Measurements from ENCODE around the gene PRR7. TPM values are rescaled to one million over a fixed set of nuclear protein-coding genes. Genes with fewer than 3 reads are reported as not detected.

PRR7 gene
- total RNA-seq, 4 donors from 2014 or later, result 5.0 to 7.7 (median 6.4) TPM

DNA sequence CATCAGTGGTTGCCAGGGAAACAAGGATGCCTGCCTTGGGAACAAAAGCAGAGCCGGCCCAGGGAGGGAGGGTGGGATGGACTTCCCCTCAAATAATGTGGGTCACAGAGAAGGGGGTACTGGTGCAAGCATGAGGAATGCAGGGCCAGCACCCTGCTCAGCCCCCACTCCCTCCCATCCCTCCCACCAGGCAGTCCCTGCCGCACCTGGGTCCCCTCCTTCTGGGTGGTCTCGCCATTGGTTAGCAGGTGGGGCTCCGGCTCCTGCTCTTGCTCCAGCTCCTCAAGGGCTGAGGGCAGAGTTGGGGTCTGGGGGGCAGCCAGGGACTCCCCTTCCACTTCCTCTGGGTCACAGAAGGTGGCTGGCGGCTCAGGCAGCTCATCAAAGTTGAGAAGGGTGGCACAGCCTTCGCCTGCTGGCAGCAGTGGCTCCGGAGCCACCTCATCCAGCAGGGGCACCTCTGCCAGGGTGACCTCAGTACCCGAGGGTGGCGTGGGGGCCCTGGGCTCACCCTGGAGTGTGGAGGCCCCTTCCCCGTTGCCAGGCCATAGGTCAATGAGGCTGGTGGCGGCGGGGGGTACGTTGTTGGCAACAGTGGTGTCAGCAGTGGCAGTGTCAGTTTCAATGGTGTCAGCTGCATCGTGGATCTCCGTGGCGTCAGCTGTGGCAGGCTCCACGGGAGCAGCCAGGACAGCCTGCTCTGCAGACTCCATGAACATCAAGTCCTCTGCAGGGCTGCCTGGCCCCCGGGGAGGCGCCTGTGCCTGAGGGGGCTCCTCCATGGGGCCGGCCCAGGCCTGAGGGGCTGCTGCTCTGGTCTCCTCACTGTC is 11.5 kb downstream of the PRR7 start:
- intact Hi-C loops (cut with DNase I), result loop anchor here (10.0 kb wide), 1 partner anchor 143 kb away; the partner anchor contains the start of gene MXD3
- Histone ChIP-seq H3K27me3 (peaks cover 0 to 6% (median 0%) of the 10 kb centered on the region in 4 donors), H3K4me1 (peaks cover 31 to 60% (median 34%) of the 10 kb centered on the region in 3 donors), H3K4me3 (no peak overlapping the region), H3K9me3 (no peaks in the 10 kb centered on the region), H3K27ac (peak overlapping the region in 2 of 4 donors; percentile 33 to 65), H3K36me3 (peaks cover 0 to 27% (median 5%) of the 10 kb centered on the region in 3 donors)
- no peak for DNase-seq
- 80% methylated on average over 2 of the region's 20 CpGs; no CpG with 5 or more reads in 1 of the 2 donors for WGBS, 2 donors
- TF ChIP-seq, protein P1, sequence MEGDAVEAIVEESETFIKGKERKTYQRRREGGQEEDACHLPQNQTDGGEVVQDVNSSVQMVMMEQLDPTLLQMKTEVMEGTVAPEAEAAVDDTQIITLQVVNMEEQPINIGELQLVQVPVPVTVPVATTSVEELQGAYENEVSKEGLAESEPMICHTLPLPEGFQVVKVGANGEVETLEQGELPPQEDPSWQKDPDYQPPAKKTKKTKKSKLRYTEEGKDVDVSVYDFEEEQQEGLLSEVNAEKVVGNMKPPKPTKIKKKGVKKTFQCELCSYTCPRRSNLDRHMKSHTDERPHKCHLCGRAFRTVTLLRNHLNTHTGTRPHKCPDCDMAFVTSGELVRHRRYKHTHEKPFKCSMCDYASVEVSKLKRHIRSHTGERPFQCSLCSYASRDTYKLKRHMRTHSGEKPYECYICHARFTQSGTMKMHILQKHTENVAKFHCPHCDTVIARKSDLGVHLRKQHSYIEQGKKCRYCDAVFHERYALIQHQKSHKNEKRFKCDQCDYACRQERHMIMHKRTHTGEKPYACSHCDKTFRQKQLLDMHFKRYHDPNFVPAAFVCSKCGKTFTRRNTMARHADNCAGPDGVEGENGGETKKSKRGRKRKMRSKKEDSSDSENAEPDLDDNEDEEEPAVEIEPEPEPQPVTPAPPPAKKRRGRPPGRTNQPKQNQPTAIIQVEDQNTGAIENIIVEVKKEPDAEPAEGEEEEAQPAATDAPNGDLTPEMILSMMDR (IDR thresholded peaks at IDR 0.05), result no peak
- no peak for TF ChIP-seq POLR2A (IDR thresholded peaks at IDR 0.05)

DNA sequence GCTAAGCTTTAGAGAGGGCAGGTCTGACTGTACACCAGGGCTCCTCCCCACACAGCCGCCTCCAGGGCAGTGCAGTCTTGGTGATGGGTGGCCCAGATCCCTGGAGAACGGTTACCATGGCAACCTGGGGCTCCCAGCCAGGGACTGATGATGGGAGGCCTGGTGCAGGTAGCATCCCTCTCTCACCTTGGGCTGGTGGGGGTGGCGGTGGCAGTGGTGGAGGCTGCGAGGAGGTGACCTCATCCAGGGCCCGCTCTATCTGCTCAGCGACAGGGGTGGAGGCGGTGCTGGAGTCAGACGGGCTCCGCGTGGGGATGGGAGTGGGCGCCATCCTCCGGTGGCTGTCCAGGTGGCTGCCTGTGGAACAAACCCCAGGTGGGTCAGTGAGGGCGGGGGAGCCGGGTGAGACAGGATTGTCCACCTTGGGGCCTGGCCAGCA is 12.3 kb downstream of the PRR7 start:
- Histone ChIP-seq H3K27me3 (no peaks in the 10 kb centered on the region), H3K4me3 (no peak overlapping the region), H3K36me3 (peaks cover 0 to 27% (median 5%) of the 10 kb centered on the region in 3 donors), H3K4me1 (peaks cover 23 to 52% (median 25%) of the 10 kb centered on the region in 3 donors), H3K27ac (no peak overlapping the region), H3K9me3 (no peaks in the 10 kb centered on the region)
- WGBS, 2 donors, result 80% methylated on average over 2 of the region's 14 CpGs; no CpG with 5 or more reads in 1 of the 2 donors
- intact Hi-C loops (cut with DNase I), result loop anchor here (10.0 kb wide), 1 partner anchor 144 kb away; the partner anchor contains the start of gene MXD3
- no peak for DNase-seq
- TF ChIP-seq, protein P1 (IDR thresholded peaks at IDR 0.05), result no peak
- TF ChIP-seq POLR2A (IDR thresholded peaks at IDR 0.05), result no peak

DNA sequence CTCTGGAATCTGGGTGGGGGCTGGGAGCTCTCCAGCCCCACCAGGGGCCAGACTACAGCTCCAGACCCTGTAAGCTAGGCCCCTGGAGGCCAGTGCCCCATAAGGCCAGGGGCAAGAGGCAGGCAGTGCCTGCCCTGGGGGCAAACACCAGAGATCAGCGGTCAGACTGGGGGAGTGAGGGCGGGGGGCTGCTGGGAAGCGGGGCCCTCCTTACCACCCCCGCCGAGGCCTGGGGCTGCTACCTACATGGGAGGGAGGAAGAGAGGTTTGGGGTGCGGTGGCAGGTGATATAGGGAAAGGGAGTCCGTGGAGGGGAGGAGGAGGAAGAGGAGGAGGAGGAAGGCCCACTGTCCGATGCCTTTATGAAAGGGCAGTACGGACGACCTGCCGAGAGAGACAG is 12.7 kb downstream of the PRR7 start:
- H3K4me1 ChIP-seq, result peaks cover 19 to 48% (median 22%) of the 10 kb centered on the region in 3 donors
- TF ChIP-seq, protein P1 (IDR thresholded peaks at IDR 0.05), result no peak
- TF ChIP-seq POLR2A (IDR thresholded peaks at IDR 0.05), result no peak
- H3K36me3 ChIP-seq, result peaks cover 0 to 27% (median 5%) of the 10 kb centered on the region in 3 donors
- no peak for DNase-seq
- no peaks in the 10 kb centered on the region for H3K9me3 ChIP-seq
- no peak overlapping the region for H3K4me3 ChIP-seq
- H3K27me3 ChIP-seq, result no peaks in the 10 kb centered on the region
- intact Hi-C loops (cut with DNase I), result loop anchor here (10.0 kb wide), 1 partner anchor 145 kb away; the partner anchor contains the start of gene MXD3
- no peak overlapping the region for H3K27ac ChIP-seq
- 60% methylated on average over 2 of the region's 11 CpGs; no CpG with 5 or more reads in 1 of the 2 donors for WGBS, 2 donors

- H3K9me3 ChIP-seq, result no peaks in the 10 kb centered on the region
- H3K4me3 ChIP-seq, result no peak overlapping the region
- WGBS, 2 donors, result 88 to 92% methylated on average over 7 to 8 of the region's 28 CpGs
- H3K36me3 ChIP-seq, result peaks cover 0 to 32% (median 5%) of the 10 kb centered on the region in 3 donors
- no peak for TF ChIP-seq POLR2A (IDR thresholded peaks at IDR 0.05)
- TF ChIP-seq, protein P1 (IDR thresholded peaks at IDR 0.05), result no peak
- no peak overlapping the region for H3K27ac ChIP-seq
- DNase-seq, result no peak
- peaks cover 18 to 41% (median 19%) of the 10 kb centered on the region in 3 donors for H3K4me1 ChIP-seq
- intact Hi-C loops (cut with DNase I), result loop anchor here (10.0 kb wide), 1 partner anchor 145 kb away; the partner anchor contains the start of gene MXD3
- H3K27me3 ChIP-seq, result no peaks in the 10 kb centered on the region
Measured at GRCh38 chr5:177459819-177460628, 13.4 kb downstream of the PRR7 start.

All from esophagus squamous epithelium (tissue), 5 donors.